Fibroblast of lung (primary cell): Measurements from ENCODE around the gene ABI3.

ENCODE experiments used
- EZH2 ChIP-seq: IDR thresholded peaks from 2 replicates; pipeline ENCODE4 v1.5.1; 2012; ENCODE audit warnings: low read length, control low read depth, mild to moderate bottlenecking; ENCODE audit errors: missing control alignments
- TF ChIP-seq, protein P1 (sequence below), 2 donors: IDR thresholded peaks in 1 of 2; conservative IDR thresholded peaks in 1 of 2; 1 replicate in 1 of 2; 2 replicates in 1 of 2; pipeline ENCODE4 v1.5.1; 2011 to 2012; ENCODE audit warnings: low read length in 2 of 2, control low read depth in 1 of 2, inconsistent platforms in 1 of 2, low read depth in 1 of 2, mild to moderate bottlenecking in 1 of 2

DNA sequence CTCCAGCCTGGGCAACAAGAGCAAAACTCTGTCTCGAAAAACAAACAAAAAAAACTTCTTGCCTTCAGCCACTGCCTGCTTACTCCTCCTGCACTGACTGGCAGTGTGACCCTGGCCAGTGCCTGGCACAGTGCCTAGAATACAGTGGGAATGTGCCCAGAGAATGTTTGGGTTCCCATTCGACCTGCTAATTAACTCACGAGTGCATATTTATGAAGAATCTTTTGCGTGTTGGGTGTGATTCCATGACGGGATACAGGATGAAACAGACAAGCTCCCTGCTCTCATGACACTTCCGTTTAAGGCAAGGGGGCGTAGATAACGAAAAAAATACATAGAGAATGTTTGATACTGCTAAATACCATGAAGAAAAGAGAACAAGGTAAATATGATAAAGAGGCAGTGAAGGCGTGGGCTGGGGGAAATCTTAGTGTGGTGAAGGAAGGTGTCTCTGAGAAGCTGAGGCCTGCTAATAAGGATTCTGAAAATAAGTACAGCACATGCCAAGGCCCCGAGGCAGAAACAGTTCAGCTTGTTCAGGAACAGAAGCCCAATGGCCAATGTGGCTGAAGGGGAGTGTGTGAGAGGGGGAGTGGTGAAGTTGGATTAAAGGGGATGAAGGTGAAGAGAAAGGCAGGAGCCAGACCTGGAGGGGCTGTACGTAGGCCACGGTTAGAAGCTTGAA lies 4.3 kb downstream of the ABI3 start:
- TF ChIP-seq, protein P1, sequence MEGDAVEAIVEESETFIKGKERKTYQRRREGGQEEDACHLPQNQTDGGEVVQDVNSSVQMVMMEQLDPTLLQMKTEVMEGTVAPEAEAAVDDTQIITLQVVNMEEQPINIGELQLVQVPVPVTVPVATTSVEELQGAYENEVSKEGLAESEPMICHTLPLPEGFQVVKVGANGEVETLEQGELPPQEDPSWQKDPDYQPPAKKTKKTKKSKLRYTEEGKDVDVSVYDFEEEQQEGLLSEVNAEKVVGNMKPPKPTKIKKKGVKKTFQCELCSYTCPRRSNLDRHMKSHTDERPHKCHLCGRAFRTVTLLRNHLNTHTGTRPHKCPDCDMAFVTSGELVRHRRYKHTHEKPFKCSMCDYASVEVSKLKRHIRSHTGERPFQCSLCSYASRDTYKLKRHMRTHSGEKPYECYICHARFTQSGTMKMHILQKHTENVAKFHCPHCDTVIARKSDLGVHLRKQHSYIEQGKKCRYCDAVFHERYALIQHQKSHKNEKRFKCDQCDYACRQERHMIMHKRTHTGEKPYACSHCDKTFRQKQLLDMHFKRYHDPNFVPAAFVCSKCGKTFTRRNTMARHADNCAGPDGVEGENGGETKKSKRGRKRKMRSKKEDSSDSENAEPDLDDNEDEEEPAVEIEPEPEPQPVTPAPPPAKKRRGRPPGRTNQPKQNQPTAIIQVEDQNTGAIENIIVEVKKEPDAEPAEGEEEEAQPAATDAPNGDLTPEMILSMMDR (conservative IDR thresholded peaks at IDR 0.05 in 1 of 2, IDR thresholded peaks at IDR 0.05 in 1 of 2; ENCODE audit: low read depth in 1 of 2, low read length in 2 of 2), result no peak
- no peak for TF ChIP-seq EZH2
